ENCODE measurements around the gene ZGRF1.

- no peak for TF ChIP-seq POLR2A (IDR thresholded peaks at IDR 0.05; ENCODE audit: low read length)
- no peak for TF ChIP-seq GATA1 (IDR thresholded peaks at IDR 0.05; ENCODE audit: low read depth, low read length)
Observed at GRCh38 chr4:112531146-112531545, 105.6 kb downstream of the ZGRF1 start.
